ENCODE data around the gene RTL1. TPM values are rescaled to one million over a fixed set of nuclear protein-coding genes. Genes with fewer than 3 reads are reported as not detected.

RTL1 gene
- total RNA-seq, 1 donor: not detected

- peak in 2 of 3 donors; percentile 55 to 80 for DNase-seq (ENCODE audit: low read depth in 2 of 3, low spot score in 2 of 3)
These were observed 4.3 kb downstream of the RTL1 start for GRCh38 chr14:100898935-100899883.

- DNase-seq (ENCODE audit: low read depth in 2 of 3, low spot score in 2 of 3): no peak
These were observed 5.1 kb downstream of the RTL1 start for GRCh38 chr14:100898465-100898864.

GRCh38 chr14:100896369-100897060, 7.0 kb downstream of the RTL1 start:
- DNase-seq (ENCODE audit: low read depth in 2 of 3, low spot score in 2 of 3): no peak

GRCh38 chr14:100895411-100895810, 8.1 kb downstream of the RTL1 start:
- no peak for DNase-seq (ENCODE audit: low read depth in 2 of 3, low spot score in 2 of 3)

GRCh38 chr14:100894416-100894815, 9.1 kb downstream of the RTL1 start:
- DNase-seq (ENCODE audit: low read depth in 2 of 3, low spot score in 2 of 3): no peak

- no peak for DNase-seq (ENCODE audit: low read depth in 2 of 3, low spot score in 2 of 3)
These were observed 9.8 kb downstream of the RTL1 start for GRCh38 chr14:100893760-100894159.

GRCh38 chr14:100893228-100893601, 10.3 kb downstream of the RTL1 start:
- no peak for DNase-seq (ENCODE audit: low read depth in 2 of 3, low spot score in 2 of 3)

- DNase-seq (ENCODE audit: low read depth in 2 of 3, low spot score in 2 of 3): no peak
These were observed 10.9 kb downstream of the RTL1 start for GRCh38 chr14:100892496-100893227.

- DNase-seq (ENCODE audit: low read depth in 2 of 3, low spot score in 2 of 3): no peak
These were observed 11.7 kb downstream of the RTL1 start for GRCh38 chr14:100891501-100892445.

- no peak for DNase-seq (ENCODE audit: low read depth in 2 of 3, low spot score in 2 of 3)
These were observed 12.5 kb downstream of the RTL1 start for GRCh38 chr14:100891051-100891450.

GRCh38 chr14:100890061-100890850, 13.3 kb downstream of the RTL1 start:
- DNase-seq (ENCODE audit: low read depth in 2 of 3, low spot score in 2 of 3): no peak

- DNase-seq (ENCODE audit: low read depth in 2 of 3, low spot score in 2 of 3): no peak
These were observed 13.9 kb downstream of the RTL1 start for GRCh38 chr14:100889641-100890040.

GRCh38 chr14:100888789-100889315, 14.7 kb downstream of the RTL1 start:
- DNase-seq (ENCODE audit: low read depth in 2 of 3, low spot score in 2 of 3): no peak

- no peak for DNase-seq (ENCODE audit: low read depth in 2 of 3, low spot score in 2 of 3)
These were observed 15.7 kb downstream of the RTL1 start for GRCh38 chr14:100887728-100888335.

GRCh38 chr14:100885617-100886016, 17.9 kb downstream of the RTL1 start:
- DNase-seq (ENCODE audit: low read depth in 2 of 3, low spot score in 2 of 3): no peak

- DNase-seq (ENCODE audit: low read depth in 2 of 3, low spot score in 2 of 3): no peak
These were observed 18.3 kb downstream of the RTL1 start for GRCh38 chr14:100885196-100885595.

- DNase-seq (ENCODE audit: low read depth in 2 of 3, low spot score in 2 of 3): no peak
These were observed 19.1 kb downstream of the RTL1 start for GRCh38 chr14:100884456-100884855.

GRCh38 chr14:100883789-100884101, 19.8 kb downstream of the RTL1 start:
- no peak for DNase-seq (ENCODE audit: low read depth in 2 of 3, low spot score in 2 of 3)

Data from hematopoietic multipotent progenitor cell (in vitro differentiated cells).